GM12875 (cell line): ENCODE measurements around the gene SYPL2.

Experiments
- H3K4me3 ChIP-seq: one replicate; pipeline ENCODE4 v1.5.1; 2011; ENCODE audit warnings: low read depth, low read length, control low read depth
- CTCF ChIP-seq: IDR thresholded peaks from 2 replicates; pipeline ENCODE4 v1.5.1; 2011; ENCODE audit warnings: low read depth, mild to moderate bottlenecking, control low read depth, inconsistent platforms, low read length, moderate library complexity, borderline replicate concordance; ENCODE audit not compliant: insufficient read depth

The SYPL2 gene

GRCh38 chr1:109509176-109510134 is 43.1 kb downstream of the SYPL2 start, which contains the start of gene AMIGO1:
TSS of gene AMIGO1 (minus strand) at chr1:109509727. CDS start at chr1:109508912, 815 bp downstream.
- TF ChIP-seq CTCF = no peak
- peak within 1 kb of the TSS; percentile 54 for H3K4me3 ChIP-seq

GRCh38 chr1:109513110-109513710 is 46.9 kb downstream of the SYPL2 start:
- H3K4me3 ChIP-seq = no peak overlapping the region
- no peak for TF ChIP-seq CTCF

GRCh38 chr1:109514846-109515245 is 48.5 kb downstream of the SYPL2 start:
- H3K4me3 ChIP-seq = no peak overlapping the region

GRCh38 chr1:109516872-109517271 is 50.5 kb downstream of the SYPL2 start:
- TF ChIP-seq CTCF = no peak
- H3K4me3 ChIP-seq = no peak overlapping the region

More at GRCh38 chr1:109514846-109515245, 48.5 kb downstream of the SYPL2 start:
- no peak for TF ChIP-seq CTCF

- no peak for TF ChIP-seq CTCF
- H3K4me3 ChIP-seq = no peak overlapping the region
These were observed 51.0 kb downstream of the SYPL2 start for GRCh38 chr1:109517337-109517736.

- no peak for TF ChIP-seq CTCF
These were observed 54.9 kb downstream of the SYPL2 start for GRCh38 chr1:109521002-109521951.

More at GRCh38 chr1:109521002-109521951, 54.9 kb downstream of the SYPL2 start:
- no peak overlapping the region for H3K4me3 ChIP-seq
